ENCODE results near the gene OCIAD1.
A peak's percentile ranks its signal among the peaks of the same experiment; 100 is the strongest.

Gene OCIAD1

DNA sequence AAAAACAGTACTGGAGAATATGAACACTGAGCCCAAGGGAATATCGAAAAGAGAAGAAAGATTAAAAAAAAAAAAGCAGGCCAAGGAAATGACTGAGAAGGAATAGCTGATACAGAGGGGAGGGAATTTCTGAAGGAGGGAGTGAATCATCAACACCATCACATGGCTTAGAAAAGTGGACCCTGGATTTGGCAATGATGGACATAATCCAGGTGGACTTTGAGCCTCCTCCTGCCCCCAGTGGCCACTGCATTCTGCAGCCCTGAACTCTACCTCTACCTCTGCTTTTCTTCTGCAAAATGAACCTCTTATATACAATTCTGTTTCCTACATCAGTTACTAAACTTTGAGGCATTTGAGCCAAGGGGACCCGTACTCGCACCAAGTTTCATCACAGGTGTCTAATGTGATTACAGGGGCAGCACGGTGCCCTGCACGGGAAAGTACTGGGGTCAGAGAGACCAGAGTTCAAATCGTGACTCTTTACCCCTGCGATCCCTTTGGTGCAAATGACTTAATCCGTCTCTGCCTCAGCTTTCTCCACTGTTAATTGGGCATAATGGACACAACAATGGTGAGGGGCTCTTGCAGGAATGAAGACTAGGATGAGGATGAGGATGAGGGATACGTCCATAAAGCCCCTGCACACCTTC, 74.6 kb downstream of the OCIAD1 start:
- no peak for DNase-seq (ENCODE audit: insufficient read length, low spot score)
- FAIRE-seq, result no peak
- TF ChIP-seq, protein P1, sequence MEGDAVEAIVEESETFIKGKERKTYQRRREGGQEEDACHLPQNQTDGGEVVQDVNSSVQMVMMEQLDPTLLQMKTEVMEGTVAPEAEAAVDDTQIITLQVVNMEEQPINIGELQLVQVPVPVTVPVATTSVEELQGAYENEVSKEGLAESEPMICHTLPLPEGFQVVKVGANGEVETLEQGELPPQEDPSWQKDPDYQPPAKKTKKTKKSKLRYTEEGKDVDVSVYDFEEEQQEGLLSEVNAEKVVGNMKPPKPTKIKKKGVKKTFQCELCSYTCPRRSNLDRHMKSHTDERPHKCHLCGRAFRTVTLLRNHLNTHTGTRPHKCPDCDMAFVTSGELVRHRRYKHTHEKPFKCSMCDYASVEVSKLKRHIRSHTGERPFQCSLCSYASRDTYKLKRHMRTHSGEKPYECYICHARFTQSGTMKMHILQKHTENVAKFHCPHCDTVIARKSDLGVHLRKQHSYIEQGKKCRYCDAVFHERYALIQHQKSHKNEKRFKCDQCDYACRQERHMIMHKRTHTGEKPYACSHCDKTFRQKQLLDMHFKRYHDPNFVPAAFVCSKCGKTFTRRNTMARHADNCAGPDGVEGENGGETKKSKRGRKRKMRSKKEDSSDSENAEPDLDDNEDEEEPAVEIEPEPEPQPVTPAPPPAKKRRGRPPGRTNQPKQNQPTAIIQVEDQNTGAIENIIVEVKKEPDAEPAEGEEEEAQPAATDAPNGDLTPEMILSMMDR (IDR thresholded peaks at IDR 0.05; ENCODE audit: insufficient read depth, missing control alignments), result no peak

DNA sequence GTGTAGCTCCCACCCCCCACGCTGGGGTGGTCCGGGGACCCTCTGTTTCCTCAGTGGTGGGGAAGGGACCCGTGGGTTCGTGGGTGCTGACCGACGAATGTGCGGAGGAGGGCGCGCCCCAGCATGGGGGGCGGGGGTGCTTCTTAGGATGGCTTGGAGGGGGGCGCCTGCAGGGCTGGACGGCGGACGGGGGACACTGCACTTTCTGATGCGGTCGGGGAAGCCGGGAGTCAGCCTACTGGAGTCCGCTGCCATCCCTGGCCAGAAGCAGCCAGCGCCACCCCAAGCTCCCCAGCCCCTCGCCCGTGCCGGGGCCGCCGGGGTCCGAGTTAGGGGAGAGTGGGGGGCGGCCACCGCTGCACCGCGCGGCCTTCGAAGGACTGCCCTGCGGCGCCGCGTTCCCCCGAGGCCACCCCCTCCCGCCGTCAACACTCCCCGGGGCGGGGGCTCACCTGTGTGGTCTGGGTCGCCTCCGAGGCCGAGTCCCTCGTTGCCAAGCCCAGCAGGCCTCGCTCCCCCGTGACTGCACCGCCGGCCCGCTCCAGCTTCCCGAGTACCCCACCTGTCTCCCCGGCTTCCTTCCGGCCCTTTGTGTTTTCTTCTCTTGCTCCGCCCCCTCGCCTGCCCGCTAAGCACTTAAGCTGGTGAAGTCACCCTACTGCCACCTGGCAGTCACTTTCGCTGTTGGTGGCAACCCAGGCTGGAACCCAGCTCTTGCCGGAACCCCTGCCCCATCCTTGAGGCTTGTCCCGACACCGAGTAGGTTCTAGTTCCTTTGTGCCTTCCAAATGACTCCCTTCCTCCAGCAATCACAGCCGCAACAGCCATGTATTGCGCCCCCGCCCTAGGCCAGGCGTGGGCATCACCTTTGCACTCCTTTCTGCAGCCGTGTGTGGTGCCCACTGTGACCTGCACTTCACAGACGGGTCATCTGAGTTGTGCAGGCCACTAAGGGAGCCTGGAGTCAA, 75.6 kb downstream of the OCIAD1 start, which contains the start of gene OCIAD2:
TSS of gene OCIAD2 (minus strand) at position 569 of the 968 bp plus-strand sequence. CDS start 2,225 bp downstream, outside the sequence.
- DNase-seq (ENCODE audit: insufficient read length, low spot score) (peak; percentile 75), FAIRE-seq (no peak)
- TF ChIP-seq, protein P1 (IDR thresholded peaks at IDR 0.05; ENCODE audit: insufficient read depth, missing control alignments), result peak; percentile 54

DNA sequence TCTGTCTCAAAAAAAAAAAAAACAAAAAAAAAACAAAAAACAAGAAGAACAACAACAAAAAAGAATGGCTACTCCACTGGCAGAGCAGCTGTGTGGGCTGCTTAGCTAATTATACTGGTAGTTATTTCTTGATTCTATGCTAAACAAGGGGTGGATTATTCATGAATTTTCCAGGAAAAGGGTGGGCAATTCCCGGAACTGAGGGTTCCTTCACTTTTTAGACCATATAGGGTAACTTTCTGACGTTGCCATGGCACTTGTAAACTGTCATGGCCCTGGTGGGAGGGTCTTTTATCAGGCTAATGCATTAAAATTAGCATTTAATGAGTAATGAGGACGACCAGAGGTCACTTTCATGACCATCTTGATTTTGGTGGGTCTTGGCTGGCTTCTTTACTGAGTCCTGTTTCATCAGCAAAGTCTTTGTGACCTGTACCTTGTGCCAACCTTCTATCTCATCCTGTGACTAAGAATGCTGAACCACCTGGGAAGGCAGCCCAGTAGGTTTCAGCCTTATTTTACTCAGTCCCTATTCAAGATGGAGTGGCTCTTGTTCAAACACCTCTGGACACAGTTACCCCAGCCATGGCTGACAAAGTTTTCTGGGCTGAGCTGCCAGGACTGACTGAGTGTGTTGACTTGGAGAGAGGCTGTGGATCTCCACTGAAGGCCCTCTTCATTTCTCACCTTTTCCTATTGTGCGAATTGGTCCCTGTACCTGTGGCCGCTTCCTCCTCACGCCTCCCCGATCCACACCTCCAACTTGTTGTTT, 77.0 kb downstream of the OCIAD1 start:
- DNase-seq (ENCODE audit: insufficient read length, low spot score) (no peak), FAIRE-seq (no peak)
- TF ChIP-seq, protein P1 (IDR thresholded peaks at IDR 0.05; ENCODE audit: insufficient read depth, missing control alignments), result no peak

DNA sequence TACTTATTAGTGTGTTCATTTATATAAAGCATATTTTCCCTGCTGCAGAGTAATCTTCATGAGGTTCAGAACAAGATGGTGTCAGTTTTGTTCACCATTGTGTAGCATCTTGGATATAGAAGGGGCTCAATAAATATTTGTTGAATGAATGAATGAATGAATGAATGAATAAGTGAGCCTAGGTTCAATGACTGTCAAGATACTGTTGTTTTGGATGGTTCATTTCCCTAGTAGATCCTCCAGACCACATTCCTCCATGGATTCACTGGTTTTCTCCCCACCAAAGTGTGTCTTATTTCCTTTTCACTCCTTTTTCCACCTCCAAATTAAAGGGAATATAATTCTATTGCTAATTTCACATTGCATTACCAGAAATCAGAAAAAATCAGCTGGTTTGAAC, 77.8 kb downstream of the OCIAD1 start:
- TF ChIP-seq, protein P1 (IDR thresholded peaks at IDR 0.05; ENCODE audit: insufficient read depth, missing control alignments), result no peak
- DNase-seq (ENCODE audit: insufficient read length, low spot score), result no peak
- FAIRE-seq, result no peak

DNA sequence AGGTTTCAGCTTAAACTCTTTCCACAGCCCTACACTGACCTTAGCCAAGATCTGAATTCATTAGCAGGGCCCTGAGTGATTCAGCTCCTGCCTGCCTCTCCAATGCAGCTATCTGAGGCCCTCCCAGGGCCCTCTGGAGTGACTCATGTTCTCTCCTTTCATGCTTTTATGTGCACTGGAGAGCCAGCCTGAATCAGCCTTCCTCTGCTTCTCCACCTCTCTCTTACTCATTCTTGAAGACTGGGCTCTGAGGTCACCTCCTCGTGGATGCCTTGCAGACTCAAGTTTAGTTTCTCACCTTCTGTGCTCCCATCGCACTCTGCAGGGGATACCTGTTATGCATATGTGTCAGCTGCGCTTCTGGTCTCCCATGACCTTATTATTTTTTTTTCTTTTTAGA, 78.8 kb downstream of the OCIAD1 start:
- FAIRE-seq, result no peak
- TF ChIP-seq, protein P1 (IDR thresholded peaks at IDR 0.05; ENCODE audit: insufficient read depth, missing control alignments), result no peak
- DNase-seq (ENCODE audit: insufficient read length, low spot score), result no peak

DNA sequence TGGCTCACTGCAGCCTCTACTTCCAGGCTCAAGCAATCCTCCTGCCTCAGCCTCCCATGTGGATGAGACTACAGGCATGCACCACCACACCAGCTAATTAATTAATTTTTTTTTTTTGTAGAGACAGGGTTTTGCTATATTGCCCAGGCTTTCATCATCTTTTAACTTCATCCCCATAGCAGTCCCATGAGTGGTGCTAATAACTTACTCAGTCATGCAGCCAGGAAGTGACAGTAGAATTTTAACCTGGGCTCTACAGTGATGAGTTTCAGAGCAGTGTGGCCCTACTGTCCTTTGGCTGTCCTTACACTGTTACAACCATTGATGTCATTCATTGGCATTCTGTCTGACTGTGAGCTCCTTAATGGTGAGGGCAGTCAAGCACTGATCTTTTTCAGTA, 79.6 kb downstream of the OCIAD1 start:
- DNase-seq (ENCODE audit: insufficient read length, low spot score) (no peak), FAIRE-seq (no peak)
- TF ChIP-seq, protein P1 (IDR thresholded peaks at IDR 0.05; ENCODE audit: insufficient read depth, missing control alignments), result no peak
